GM12872 (cell line): ENCODE data around the gene LMBRD1.

Source experiments
- CTCF ChIP-seq: IDR thresholded peaks from 3 replicates; pipeline ENCODE4 v1.5.1; 2011; ENCODE audit warnings: low read depth, mild to moderate bottlenecking, low read length, moderate library complexity; ENCODE audit not compliant: insufficient read depth

The LMBRD1 gene

GRCh38 chr6:69783108-69783507 lies 13.7 kb downstream of the LMBRD1 start:
- no peak for TF ChIP-seq CTCF

GRCh38 chr6:69780585-69781178 lies 16.1 kb downstream of the LMBRD1 start:
- no peak for TF ChIP-seq CTCF

- TF ChIP-seq CTCF: no peak
Measured at GRCh38 chr6:69775941-69776340, 20.9 kb downstream of the LMBRD1 start.

- no peak for TF ChIP-seq CTCF
Measured at GRCh38 chr6:69775585-69775849, 21.3 kb downstream of the LMBRD1 start.

GRCh38 chr6:69774740-69775584 lies 21.8 kb downstream of the LMBRD1 start:
- no peak for TF ChIP-seq CTCF

- no peak for TF ChIP-seq CTCF
Measured at GRCh38 chr6:69771158-69771906, 25.5 kb downstream of the LMBRD1 start.

- TF ChIP-seq CTCF: no peak
Measured at GRCh38 chr6:69768664-69769063, 28.1 kb downstream of the LMBRD1 start.
